Duodenal mucosa (tissue), 2 donors: ENCODE measurements around the gene RCAN1.
A peak's percentile ranks its signal among the peaks of the same experiment; 100 is the strongest.

ENCODE experiments used
- H3K27ac ChIP-seq: one replicate; pipeline ENCODE4 v1.7.0; 2013; ENCODE audit warnings: low read depth, low read length
- H3K27me3 ChIP-seq, 2 donors: one replicate each; pipeline ENCODE4 v1.7.0; 2013; ENCODE audit warnings: low read length in 2 of 2, control low read depth in 1 of 2; ENCODE audit not compliant: insufficient read depth in 2 of 2, control insufficient read depth in 1 of 2
- H3K36me3 ChIP-seq, 2 donors: one replicate each; pipeline ENCODE4 v1.7.0; 2013; ENCODE audit warnings: low read length in 2 of 2, control low read depth in 1 of 2; ENCODE audit not compliant: insufficient read depth in 2 of 2, control insufficient read depth in 1 of 2
- H3K4me1 ChIP-seq, 2 donors: one replicate each; pipeline ENCODE4 v1.7.0; 2013; ENCODE audit warnings: low read length in 2 of 2, control low read depth in 1 of 2; ENCODE audit not compliant: insufficient read depth in 2 of 2, control insufficient read depth in 1 of 2
- H3K4me3 ChIP-seq, 2 donors: one replicate each; pipeline ENCODE4 v1.7.0; 2013; ENCODE audit warnings: low read length in 2 of 2, low read depth in 1 of 2
- H3K9ac ChIP-seq, 2 donors: one replicate each; pipeline ENCODE4 v1.7.0; 2013; ENCODE audit warnings: low read length in 2 of 2, low read depth in 1 of 2
- H3K9me3 ChIP-seq, 2 donors: one replicate each; pipeline ENCODE4 v1.7.0; 2013; ENCODE audit warnings: low read length in 2 of 2, control low read depth in 1 of 2; ENCODE audit not compliant: control insufficient read depth in 1 of 2

Gene RCAN1

GRCh38 chr21:34603002-34603709, 11.8 kb downstream of the RCAN1 start:
- H3K4me1 ChIP-seq: peaks cover 10 to 27% of the 10 kb centered on the region in 2 donors
- no peaks in the 10 kb centered on the region for H3K36me3 ChIP-seq
- no peak overlapping the region for H3K4me3 ChIP-seq
- H3K9me3 ChIP-seq: no peaks in the 10 kb centered on the region
- no peaks in the 10 kb centered on the region for H3K27me3 ChIP-seq
- no peak overlapping the region for H3K9ac ChIP-seq
- no peak overlapping the region for H3K27ac ChIP-seq

- H3K9ac ChIP-seq: no peak overlapping the region
- no peaks in the 10 kb centered on the region for H3K27me3 ChIP-seq
- H3K27ac ChIP-seq: no peak overlapping the region
- no peak overlapping the region for H3K4me3 ChIP-seq
- H3K36me3 ChIP-seq: no peaks in the 10 kb centered on the region
- peaks cover 14 to 35% of the 10 kb centered on the region in 2 donors for H3K4me1 ChIP-seq
- H3K9me3 ChIP-seq: no peaks in the 10 kb centered on the region
These were observed 12.9 kb downstream of the RCAN1 start for GRCh38 chr21:34602061-34602460.

- H3K4me3 ChIP-seq: no peak overlapping the region
These were observed 15.3 kb downstream of the RCAN1 start for GRCh38 chr21:34599534-34600101.

GRCh38 chr21:34598931-34599400, 15.9 kb downstream of the RCAN1 start:
- H3K4me1 ChIP-seq: peaks cover 41 to 62% of the 10 kb centered on the region in 2 donors
- no peaks in the 10 kb centered on the region for H3K9me3 ChIP-seq
- no peak overlapping the region for H3K4me3 ChIP-seq
- no peaks in the 10 kb centered on the region for H3K27me3 ChIP-seq
- no peak overlapping the region for H3K9ac ChIP-seq
- H3K27ac ChIP-seq: no peak overlapping the region
- no peaks in the 10 kb centered on the region for H3K36me3 ChIP-seq

More at GRCh38 chr21:34599534-34600101, 15.3 kb downstream of the RCAN1 start:
- H3K36me3 ChIP-seq: no peaks in the 10 kb centered on the region
- H3K4me1 ChIP-seq: peaks cover 35 to 57% of the 10 kb centered on the region in 2 donors
- no peaks in the 10 kb centered on the region for H3K27me3 ChIP-seq
- H3K27ac ChIP-seq: no peak overlapping the region
- no peaks in the 10 kb centered on the region for H3K9me3 ChIP-seq
- H3K9ac ChIP-seq: no peak overlapping the region

- peaks cover 56 to 72% of the 10 kb centered on the region in 2 donors for H3K4me1 ChIP-seq
- H3K9me3 ChIP-seq: no peaks in the 10 kb centered on the region
- H3K27me3 ChIP-seq: no peaks in the 10 kb centered on the region
- H3K9ac ChIP-seq: no peak overlapping the region
- no peaks in the 10 kb centered on the region for H3K36me3 ChIP-seq
- no peak overlapping the region for H3K4me3 ChIP-seq
- H3K27ac ChIP-seq: no peak overlapping the region
These were observed 17.5 kb downstream of the RCAN1 start for GRCh38 chr21:34597406-34597805.

GRCh38 chr21:34596561-34597271, 18.2 kb downstream of the RCAN1 start:
- Histone ChIP-seq H3K4me1 (peaks cover 60 to 78% of the 10 kb centered on the region in 2 donors), H3K36me3 (no peaks in the 10 kb centered on the region), H3K4me3 (no peak overlapping the region), H3K9me3 (no peaks in the 10 kb centered on the region), H3K9ac (peak overlapping the region in 1 of 2 donors; percentile 48), H3K27me3 (no peaks in the 10 kb centered on the region), H3K27ac (peak overlapping the region; percentile 80)

- Histone ChIP-seq H3K9ac (peak overlapping the region in 1 of 2 donors; percentile 48), H3K4me1 (peaks cover 68 to 90% of the 10 kb centered on the region in 2 donors), H3K4me3 (peak overlapping the region in 1 of 2 donors; percentile 17), H3K9me3 (no peaks in the 10 kb centered on the region), H3K27me3 (no peaks in the 10 kb centered on the region), H3K36me3 (no peaks in the 10 kb centered on the region), H3K27ac (peak overlapping the region; percentile 80)
These were observed 19.5 kb downstream of the RCAN1 start for GRCh38 chr21:34595457-34595856.

GRCh38 chr21:34594566-34595234, 20.2 kb downstream of the RCAN1 start:
- H3K4me1 ChIP-seq: peaks cover 63 to 84% of the 10 kb centered on the region in 2 donors

GRCh38 chr21:34593954-34594531, 20.9 kb downstream of the RCAN1 start:
- no peak overlapping the region for H3K9ac ChIP-seq
- no peaks in the 10 kb centered on the region for H3K27me3 ChIP-seq
- H3K4me3 ChIP-seq: no peak overlapping the region
- no peak overlapping the region for H3K27ac ChIP-seq
- no peaks in the 10 kb centered on the region for H3K36me3 ChIP-seq
- H3K4me1 ChIP-seq: peaks cover 58 to 78% of the 10 kb centered on the region in 2 donors
- no peaks in the 10 kb centered on the region for H3K9me3 ChIP-seq

More at GRCh38 chr21:34594566-34595234, 20.2 kb downstream of the RCAN1 start:
- Histone ChIP-seq H3K27me3 (no peaks in the 10 kb centered on the region), H3K36me3 (no peaks in the 10 kb centered on the region), H3K4me3 (no peak overlapping the region), H3K9me3 (no peaks in the 10 kb centered on the region), H3K9ac (peak overlapping the region in 1 of 2 donors; percentile 48), H3K27ac (no peak overlapping the region)
